ENCODE data around the gene CHRNA7. TPM values are rescaled to one million over a fixed set of nuclear protein-coding genes. Genes with fewer than 3 reads are reported as not detected.

CHRNA7 gene
- total RNA-seq, 4 donors from 2014 or later, result 1.6 to 9.1 (median 2.8) TPM

DNA sequence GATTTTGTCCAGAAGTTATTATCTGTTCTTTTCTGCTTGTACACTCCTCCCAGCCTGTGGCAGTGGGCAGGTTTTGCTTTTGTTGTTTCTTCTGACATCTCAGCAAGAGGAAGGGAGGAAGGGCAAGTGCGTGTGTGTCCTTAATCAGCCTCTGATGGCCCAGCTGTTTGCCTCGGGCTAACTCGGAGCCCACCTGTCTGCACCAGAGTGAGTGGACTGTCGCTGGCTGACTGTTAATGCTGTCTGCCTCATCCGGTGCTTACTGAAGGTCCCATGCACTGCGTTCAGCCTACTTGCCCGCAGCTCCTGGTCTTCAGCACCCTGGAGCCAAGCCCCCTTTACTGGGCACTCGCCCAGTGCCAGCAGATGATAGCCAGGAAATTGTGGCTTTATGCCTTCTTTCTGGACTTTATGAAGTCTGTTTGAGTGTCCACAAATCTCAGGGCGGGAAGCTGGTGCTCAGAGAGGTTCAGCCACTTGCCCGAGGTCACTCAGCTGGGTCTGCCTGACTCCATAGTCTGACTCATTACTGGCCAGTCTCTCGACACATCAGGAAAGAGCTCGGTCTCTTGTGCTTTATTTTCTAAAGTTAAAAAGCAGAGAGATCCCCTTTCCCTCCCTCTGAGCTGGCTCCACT, 89.5 kb downstream of the CHRNA7 start:
- H3K27ac ChIP-seq, result no peak overlapping the region
- intact Hi-C loops (cut with DNase I; ENCODE audit: low total_unique reads), result no loop called here
- H3K4me3 ChIP-seq, result no peak overlapping the region
- no peaks in the 10 kb centered on the region for H3K27me3 ChIP-seq
- H3K36me3 ChIP-seq, result no peaks in the 10 kb centered on the region
- H3K4me1 ChIP-seq, result no peaks in the 10 kb centered on the region
- TF ChIP-seq POLR2A (IDR thresholded peaks at IDR 0.05), result no peak
- TF ChIP-seq, protein P1, sequence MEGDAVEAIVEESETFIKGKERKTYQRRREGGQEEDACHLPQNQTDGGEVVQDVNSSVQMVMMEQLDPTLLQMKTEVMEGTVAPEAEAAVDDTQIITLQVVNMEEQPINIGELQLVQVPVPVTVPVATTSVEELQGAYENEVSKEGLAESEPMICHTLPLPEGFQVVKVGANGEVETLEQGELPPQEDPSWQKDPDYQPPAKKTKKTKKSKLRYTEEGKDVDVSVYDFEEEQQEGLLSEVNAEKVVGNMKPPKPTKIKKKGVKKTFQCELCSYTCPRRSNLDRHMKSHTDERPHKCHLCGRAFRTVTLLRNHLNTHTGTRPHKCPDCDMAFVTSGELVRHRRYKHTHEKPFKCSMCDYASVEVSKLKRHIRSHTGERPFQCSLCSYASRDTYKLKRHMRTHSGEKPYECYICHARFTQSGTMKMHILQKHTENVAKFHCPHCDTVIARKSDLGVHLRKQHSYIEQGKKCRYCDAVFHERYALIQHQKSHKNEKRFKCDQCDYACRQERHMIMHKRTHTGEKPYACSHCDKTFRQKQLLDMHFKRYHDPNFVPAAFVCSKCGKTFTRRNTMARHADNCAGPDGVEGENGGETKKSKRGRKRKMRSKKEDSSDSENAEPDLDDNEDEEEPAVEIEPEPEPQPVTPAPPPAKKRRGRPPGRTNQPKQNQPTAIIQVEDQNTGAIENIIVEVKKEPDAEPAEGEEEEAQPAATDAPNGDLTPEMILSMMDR (IDR thresholded peaks at IDR 0.05), result no peak
- no peak for DNase-seq
- no peaks in the 10 kb centered on the region for H3K9me3 ChIP-seq

DNA sequence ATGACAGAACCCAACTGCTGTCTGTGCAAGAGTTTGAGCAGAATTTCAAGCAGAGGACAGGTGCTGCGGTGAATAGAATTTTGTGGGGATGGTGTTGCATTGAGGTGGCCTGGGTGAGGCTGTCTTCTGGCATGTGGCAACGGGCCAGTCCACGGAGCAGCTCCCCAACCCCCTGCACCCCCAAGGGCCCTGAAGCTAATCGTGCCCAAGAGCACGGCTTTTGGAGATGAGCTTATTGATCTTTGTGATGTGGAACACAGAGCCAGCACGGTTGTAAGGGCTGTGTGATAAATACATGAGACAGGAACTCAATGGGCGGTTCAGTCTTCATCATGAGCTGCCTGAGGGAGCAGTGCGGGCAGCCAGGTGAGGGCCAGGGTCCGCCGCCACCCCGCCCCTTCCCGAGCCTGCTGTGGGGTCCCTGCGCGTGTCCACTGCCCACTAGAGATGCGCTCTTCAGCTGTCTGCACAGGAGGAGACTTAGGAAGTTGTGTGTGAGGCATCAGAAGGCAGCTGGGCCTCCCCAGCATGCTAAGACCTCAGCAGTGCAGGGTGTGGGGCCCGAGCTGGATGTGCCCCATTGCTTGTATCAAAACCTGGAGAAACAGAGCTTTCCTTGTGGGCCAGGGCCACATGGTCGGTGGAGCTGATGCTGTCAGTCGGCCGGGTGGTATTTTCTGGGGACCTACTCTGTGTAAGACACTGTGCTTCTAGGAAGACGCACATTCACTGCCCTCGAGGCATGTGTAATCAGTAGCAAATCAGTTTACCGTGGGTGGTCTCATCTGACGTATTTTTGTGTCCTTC, 90.5 kb downstream of the CHRNA7 start:
- Histone ChIP-seq H3K4me3 (no peak overlapping the region), H3K27ac (no peak overlapping the region), H3K27me3 (no peaks in the 10 kb centered on the region), H3K36me3 (no peaks in the 10 kb centered on the region), H3K9me3 (no peaks in the 10 kb centered on the region), H3K4me1 (no peaks in the 10 kb centered on the region)
- intact Hi-C loops (cut with DNase I; ENCODE audit: low total_unique reads), result no loop called here
- TF ChIP-seq, protein P1 (IDR thresholded peaks at IDR 0.05), result no peak
- no peak for TF ChIP-seq POLR2A (IDR thresholded peaks at IDR 0.05)
- DNase-seq, result no peak

DNA sequence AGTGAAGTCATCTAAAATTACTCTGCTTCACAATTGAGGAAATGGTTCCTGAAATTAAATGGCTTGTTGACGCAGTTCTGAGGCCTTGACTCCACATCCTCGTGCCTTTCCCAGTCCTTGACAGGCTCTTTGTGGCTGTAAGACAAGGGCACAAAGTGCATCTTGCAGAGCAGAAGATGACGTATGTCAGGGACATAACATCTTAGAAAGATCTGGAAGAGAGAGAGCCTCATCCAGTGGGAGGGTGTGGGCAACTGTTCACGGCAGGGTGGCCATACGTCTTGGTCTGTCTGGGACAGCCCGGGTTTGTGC, 91.0 kb downstream of the CHRNA7 start:
- no peaks in the 10 kb centered on the region for H3K27me3 ChIP-seq
- H3K4me3 ChIP-seq, result no peak overlapping the region
- H3K4me1 ChIP-seq, result no peaks in the 10 kb centered on the region
- H3K36me3 ChIP-seq, result no peaks in the 10 kb centered on the region
- no peak overlapping the region for H3K27ac ChIP-seq
- intact Hi-C loops (cut with DNase I; ENCODE audit: low total_unique reads), result no loop called here
- no peak for DNase-seq
- H3K9me3 ChIP-seq, result no peaks in the 10 kb centered on the region
- TF ChIP-seq POLR2A (IDR thresholded peaks at IDR 0.05), result no peak
- TF ChIP-seq, protein P1 (IDR thresholded peaks at IDR 0.05), result no peak

DNA sequence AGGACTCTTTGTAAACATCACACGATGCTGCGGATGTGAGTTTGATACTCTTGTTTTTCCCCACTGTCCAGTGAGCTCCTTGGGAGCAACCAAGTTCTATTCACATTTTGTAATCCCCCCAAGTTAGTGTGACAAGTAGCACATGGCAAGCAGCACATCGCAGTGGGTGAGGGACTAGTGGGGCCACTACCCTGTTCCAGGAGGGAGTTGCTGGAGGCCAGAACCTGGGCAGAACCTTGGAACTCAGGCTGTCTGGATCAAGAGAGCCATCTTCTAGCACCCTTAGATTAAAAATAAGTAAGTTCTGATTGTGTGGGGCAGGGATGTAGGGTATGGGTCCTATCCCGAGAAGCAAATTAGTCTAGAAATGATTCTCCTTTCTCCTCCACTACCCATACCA, 91.7 kb downstream of the CHRNA7 start:
- Histone ChIP-seq H3K27me3 (no peaks in the 10 kb centered on the region), H3K4me1 (no peaks in the 10 kb centered on the region), H3K27ac (no peak overlapping the region), H3K4me3 (no peak overlapping the region), H3K9me3 (no peaks in the 10 kb centered on the region), H3K36me3 (no peaks in the 10 kb centered on the region)
- intact Hi-C loops (cut with DNase I; ENCODE audit: low total_unique reads), result no loop called here
- DNase-seq, result no peak
- TF ChIP-seq, protein P1 (IDR thresholded peaks at IDR 0.05), result no peak
- no peak for TF ChIP-seq POLR2A (IDR thresholded peaks at IDR 0.05)

DNA sequence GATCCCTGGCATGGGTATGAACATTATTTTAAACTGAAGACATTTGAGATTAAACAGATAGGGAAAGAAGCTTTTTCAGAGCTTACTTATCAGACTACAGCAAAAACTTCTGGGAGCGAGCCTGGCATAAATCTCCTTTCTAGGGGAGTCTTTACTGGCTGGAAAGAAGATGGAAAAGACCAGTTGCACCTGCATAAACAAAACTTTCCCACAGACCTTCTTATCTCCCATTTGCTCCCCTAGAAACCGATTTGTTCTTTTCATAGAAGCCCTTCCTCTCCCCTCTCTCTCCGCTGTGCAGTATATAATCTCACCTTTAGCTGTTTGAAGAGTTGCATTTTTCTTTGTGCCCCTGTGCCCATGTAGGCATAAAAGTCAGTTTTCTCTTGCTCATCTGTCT, 93.2 kb downstream of the CHRNA7 start:
- intact Hi-C loops (cut with DNase I; ENCODE audit: low total_unique reads), result no loop called here
- Histone ChIP-seq H3K27ac (no peak overlapping the region), H3K9me3 (no peaks in the 10 kb centered on the region), H3K36me3 (no peaks in the 10 kb centered on the region), H3K4me1 (no peaks in the 10 kb centered on the region), H3K27me3 (no peaks in the 10 kb centered on the region), H3K4me3 (no peak overlapping the region)
- no peak for DNase-seq
- no peak for TF ChIP-seq POLR2A (IDR thresholded peaks at IDR 0.05)
- TF ChIP-seq, protein P1 (IDR thresholded peaks at IDR 0.05), result no peak

Data from uterus (tissue), 4 donors.